HL-60 (cell line): Measurements from ENCODE around the gene CCM2L.

Source experiments
- GABPA ChIP-seq: IDR thresholded peaks from 2 replicates; pipeline ENCODE4 v1.6.1; 2012; ENCODE audit warnings: low read depth
- POLR2AphosphoS5 ChIP-seq: IDR thresholded peaks from 2 replicates; pipeline ENCODE4 v1.6.1; 2012; ENCODE audit warnings: low read depth
- TF ChIP-seq, protein P1 (sequence below): IDR thresholded peaks from one replicate; pipeline ENCODE4 v1.5.1; 2011; ENCODE audit warnings: low read length, control low read depth, inconsistent platforms; ENCODE audit not compliant: insufficient read depth
- TF ChIP-seq, protein P2 (sequence below): IDR thresholded peaks from 2 replicates; pipeline ENCODE4 v1.6.1; 2012; ENCODE audit warnings: low read depth; ENCODE audit not compliant: insufficient replicate concordance

DNA sequence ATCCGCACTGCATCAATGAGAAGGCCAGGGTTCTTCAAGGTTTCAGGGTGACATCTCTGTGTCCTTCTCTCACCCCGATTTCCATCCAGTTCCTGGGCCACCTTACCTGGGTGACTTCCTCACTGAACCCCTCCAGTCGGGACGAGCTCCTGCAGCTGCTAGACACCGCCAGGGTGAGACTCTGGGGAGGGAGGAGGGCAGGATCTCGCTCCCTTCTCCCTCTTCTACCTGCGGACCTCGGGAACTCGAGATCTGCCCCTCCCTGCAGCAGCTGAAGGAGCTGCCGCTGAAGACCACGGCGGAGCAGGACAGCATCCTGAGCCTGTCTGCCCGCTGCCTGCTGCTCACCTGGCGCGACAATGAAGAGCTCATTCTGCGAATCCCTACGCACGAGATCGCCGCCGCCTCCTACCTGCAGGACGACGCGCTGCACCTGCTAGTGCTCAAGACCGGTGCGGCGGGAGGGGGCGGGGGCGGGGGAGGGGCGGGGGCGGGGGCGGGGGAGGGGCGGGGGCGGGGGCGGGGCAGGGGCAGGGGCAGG, 7.5 kb downstream of the CCM2L start:
- TF ChIP-seq, protein P1, sequence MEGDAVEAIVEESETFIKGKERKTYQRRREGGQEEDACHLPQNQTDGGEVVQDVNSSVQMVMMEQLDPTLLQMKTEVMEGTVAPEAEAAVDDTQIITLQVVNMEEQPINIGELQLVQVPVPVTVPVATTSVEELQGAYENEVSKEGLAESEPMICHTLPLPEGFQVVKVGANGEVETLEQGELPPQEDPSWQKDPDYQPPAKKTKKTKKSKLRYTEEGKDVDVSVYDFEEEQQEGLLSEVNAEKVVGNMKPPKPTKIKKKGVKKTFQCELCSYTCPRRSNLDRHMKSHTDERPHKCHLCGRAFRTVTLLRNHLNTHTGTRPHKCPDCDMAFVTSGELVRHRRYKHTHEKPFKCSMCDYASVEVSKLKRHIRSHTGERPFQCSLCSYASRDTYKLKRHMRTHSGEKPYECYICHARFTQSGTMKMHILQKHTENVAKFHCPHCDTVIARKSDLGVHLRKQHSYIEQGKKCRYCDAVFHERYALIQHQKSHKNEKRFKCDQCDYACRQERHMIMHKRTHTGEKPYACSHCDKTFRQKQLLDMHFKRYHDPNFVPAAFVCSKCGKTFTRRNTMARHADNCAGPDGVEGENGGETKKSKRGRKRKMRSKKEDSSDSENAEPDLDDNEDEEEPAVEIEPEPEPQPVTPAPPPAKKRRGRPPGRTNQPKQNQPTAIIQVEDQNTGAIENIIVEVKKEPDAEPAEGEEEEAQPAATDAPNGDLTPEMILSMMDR = no peak
- TF ChIP-seq POLR2AphosphoS5 (no peak), GABPA (no peak)
- TF ChIP-seq, protein P2, sequence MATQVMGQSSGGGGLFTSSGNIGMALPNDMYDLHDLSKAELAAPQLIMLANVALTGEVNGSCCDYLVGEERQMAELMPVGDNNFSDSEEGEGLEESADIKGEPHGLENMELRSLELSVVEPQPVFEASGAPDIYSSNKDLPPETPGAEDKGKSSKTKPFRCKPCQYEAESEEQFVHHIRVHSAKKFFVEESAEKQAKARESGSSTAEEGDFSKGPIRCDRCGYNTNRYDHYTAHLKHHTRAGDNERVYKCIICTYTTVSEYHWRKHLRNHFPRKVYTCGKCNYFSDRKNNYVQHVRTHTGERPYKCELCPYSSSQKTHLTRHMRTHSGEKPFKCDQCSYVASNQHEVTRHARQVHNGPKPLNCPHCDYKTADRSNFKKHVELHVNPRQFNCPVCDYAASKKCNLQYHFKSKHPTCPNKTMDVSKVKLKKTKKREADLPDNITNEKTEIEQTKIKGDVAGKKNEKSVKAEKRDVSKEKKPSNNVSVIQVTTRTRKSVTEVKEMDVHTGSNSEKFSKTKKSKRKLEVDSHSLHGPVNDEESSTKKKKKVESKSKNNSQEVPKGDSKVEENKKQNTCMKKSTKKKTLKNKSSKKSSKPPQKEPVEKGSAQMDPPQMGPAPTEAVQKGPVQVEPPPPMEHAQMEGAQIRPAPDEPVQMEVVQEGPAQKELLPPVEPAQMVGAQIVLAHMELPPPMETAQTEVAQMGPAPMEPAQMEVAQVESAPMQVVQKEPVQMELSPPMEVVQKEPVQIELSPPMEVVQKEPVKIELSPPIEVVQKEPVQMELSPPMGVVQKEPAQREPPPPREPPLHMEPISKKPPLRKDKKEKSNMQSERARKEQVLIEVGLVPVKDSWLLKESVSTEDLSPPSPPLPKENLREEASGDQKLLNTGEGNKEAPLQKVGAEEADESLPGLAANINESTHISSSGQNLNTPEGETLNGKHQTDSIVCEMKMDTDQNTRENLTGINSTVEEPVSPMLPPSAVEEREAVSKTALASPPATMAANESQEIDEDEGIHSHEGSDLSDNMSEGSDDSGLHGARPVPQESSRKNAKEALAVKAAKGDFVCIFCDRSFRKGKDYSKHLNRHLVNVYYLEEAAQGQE = no peak
